Glutamatergic neuron (in vitro differentiated cells): ENCODE data around the gene TTYH2. TPM values are rescaled to one million over a fixed set of nuclear protein-coding genes. Genes with fewer than 3 reads are reported as not detected.

Experiments used
- DNase-seq: peaks from one replicate; pipeline ENCODE4 v3.0.0; 2022
- H3K27ac Mint-ChIP-seq: one replicate; pipeline ENCODE4 v1.8.0; 2020; ENCODE audit warnings: mild to moderate bottlenecking, mixed read lengths, inconsistent platforms; ENCODE audit not compliant: unreplicated experiment
- H3K27me3 Mint-ChIP-seq: one replicate; pipeline ENCODE4 v1.8.0; 2020; ENCODE audit warnings: mild to moderate bottlenecking, moderate library complexity, mixed read lengths, inconsistent platforms; ENCODE audit not compliant: unreplicated experiment
- H3K36me3 Mint-ChIP-seq: one replicate; pipeline ENCODE4 v1.8.0; 2020; ENCODE audit warnings: mild to moderate bottlenecking, mixed read lengths, inconsistent platforms; ENCODE audit not compliant: unreplicated experiment
- H3K4me1 Mint-ChIP-seq: one replicate; pipeline ENCODE4 v1.8.0; 2020; ENCODE audit warnings: mild to moderate bottlenecking, low read depth, mixed read lengths, inconsistent platforms; ENCODE audit not compliant: unreplicated experiment
- H3K4me3 Mint-ChIP-seq: one replicate; pipeline ENCODE4 v1.8.0; 2020; ENCODE audit warnings: mild to moderate bottlenecking, mixed read lengths, inconsistent platforms; ENCODE audit not compliant: unreplicated experiment
- H3K9me3 Mint-ChIP-seq: one replicate; pipeline ENCODE4 v1.8.0; 2020; ENCODE audit warnings: mild to moderate bottlenecking, moderate library complexity, mixed read lengths, inconsistent platforms; ENCODE audit not compliant: unreplicated experiment
- CTCF ChIP-seq: fragments of 200-600 bp; sonication (generic); IDR thresholded peaks from one replicate; pipeline ENCODE4 v1.5.0; 2021; ENCODE audit not compliant: partially characterized antibody, unreplicated experiment
- total RNA-seq: library from RNA; stranded (reverse); fragmentation: NEBNext Ultra II Directional; extraction: Animal tissue kit (Norgen Biotek cat#: 25700); gene quantifications from one replicate; pipeline ENCODE4 v1.2.1, GENCODE V29; 2021; ENCODE audit not compliant: unreplicated experiment

Gene TTYH2
- total RNA-seq, 1 donor from 2014 or later = 121 TPM

GRCh38 chr17:74198694-74199093, 14.7 kb upstream of the TTYH2 start:
- no peak overlapping the region for H3K4me3 Mint-ChIP-seq
- H3K4me1 Mint-ChIP-seq = peaks cover 54% of the 10 kb centered on the region
- TF ChIP-seq CTCF = no peak
- H3K27ac Mint-ChIP-seq = peak overlapping the region; percentile 64
- peaks cover 18% of the 10 kb centered on the region for H3K27me3 Mint-ChIP-seq
- no peak for DNase-seq
- H3K9me3 Mint-ChIP-seq = peaks cover 16% of the 10 kb centered on the region
- no peaks in the 10 kb centered on the region for H3K36me3 Mint-ChIP-seq

DNA sequence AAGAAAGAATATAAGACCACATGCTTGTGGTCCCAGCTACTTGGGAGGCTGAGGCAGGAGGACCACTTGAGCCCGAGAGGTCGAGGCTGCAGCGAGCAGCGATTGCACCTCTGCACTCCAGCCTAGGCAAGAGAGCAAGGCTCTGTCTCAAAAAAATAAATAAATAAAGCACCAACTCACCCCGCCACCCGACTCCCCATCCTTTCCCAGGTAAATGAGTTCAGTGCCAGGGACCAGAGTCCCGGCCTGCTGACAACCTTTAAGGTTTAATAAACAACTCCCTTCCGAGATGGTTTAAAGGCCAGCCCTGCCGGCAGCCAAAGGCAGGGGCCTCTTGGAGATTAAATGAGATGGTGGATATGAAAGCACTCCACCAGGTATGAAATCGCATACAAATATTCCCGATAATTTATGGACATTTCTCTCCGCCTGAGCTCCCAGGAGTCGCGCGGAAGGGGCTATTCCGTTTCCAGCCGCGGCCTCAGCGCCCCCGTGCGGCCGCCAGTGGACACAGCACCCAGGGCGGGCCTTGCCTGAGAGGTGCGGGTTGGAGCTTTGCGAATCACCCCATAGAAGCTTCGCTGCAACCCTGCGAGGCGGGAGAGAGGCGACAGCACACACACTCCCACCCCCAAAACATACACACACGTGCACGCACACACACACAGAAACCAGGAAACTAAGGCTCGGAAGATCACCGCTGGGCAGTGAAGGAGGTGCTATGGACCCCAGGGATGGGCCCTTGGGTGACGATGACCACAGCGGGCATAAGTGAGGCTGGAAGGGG, 13.9 kb upstream of the TTYH2 start:
- Mint-ChIP-seq H3K27ac (no peak overlapping the region), H3K4me1 (peaks cover 49% of the 10 kb centered on the region), H3K36me3 (no peaks in the 10 kb centered on the region), H3K27me3 (peaks cover 18% of the 10 kb centered on the region), H3K9me3 (peaks cover 20% of the 10 kb centered on the region), H3K4me3 (peak overlapping the region; percentile 74)
- DNase-seq = peak; percentile 91
- TF ChIP-seq CTCF = peak; percentile 95

DNA sequence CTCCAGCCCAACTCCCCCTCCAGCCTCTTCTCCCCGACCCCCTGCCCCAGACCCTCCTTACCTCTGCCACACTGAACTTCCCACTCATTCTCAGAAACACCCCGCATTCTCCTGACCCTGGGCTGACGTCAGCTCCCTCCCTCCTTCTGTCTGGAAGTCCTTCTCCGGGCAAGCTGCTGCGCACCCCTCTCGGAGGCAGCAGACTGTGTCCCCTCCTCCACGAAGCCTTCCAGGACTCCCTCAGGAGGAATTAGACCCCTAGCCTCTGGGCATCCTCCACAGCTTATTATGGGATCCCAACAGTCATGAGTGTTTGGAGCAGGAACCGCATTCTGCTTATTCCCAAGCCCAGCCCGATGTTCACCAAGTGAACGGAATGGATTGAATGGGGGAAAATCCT, 13.3 kb upstream of the TTYH2 start:
- TF ChIP-seq CTCF = no peak
- Mint-ChIP-seq H3K4me3 (no peak overlapping the region), H3K9me3 (peaks cover 17% of the 10 kb centered on the region), H3K27me3 (peaks cover 17% of the 10 kb centered on the region), H3K36me3 (no peaks in the 10 kb centered on the region), H3K27ac (no peak overlapping the region), H3K4me1 (peaks cover 46% of the 10 kb centered on the region)
- no peak for DNase-seq

DNA sequence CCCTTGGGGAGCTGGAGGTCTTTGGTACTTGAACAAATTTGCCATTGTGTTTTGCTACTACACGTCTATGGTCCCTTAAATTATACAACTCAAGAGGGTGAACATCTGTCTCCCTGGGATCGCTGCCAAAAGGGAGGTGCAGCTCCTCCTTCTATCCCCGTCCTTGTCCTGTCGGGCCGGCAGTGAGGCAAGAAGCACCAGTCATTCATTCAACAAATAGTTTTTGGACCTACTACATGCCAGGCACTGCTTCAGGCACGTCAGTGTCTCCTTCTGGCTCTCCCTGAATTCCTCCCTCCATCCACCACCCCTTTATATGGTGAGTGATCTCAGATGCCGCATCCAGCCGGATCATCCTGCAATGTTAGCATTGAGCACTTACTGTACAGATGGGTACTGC, 12.1 kb upstream of the TTYH2 start:
- TF ChIP-seq CTCF = no peak
- Mint-ChIP-seq H3K4me3 (no peak overlapping the region), H3K27me3 (peaks cover 17% of the 10 kb centered on the region), H3K9me3 (peaks cover 14% of the 10 kb centered on the region), H3K27ac (peak overlapping the region; percentile 1), H3K4me1 (peaks cover 43% of the 10 kb centered on the region), H3K36me3 (no peaks in the 10 kb centered on the region)
- DNase-seq = no peak

DNA sequence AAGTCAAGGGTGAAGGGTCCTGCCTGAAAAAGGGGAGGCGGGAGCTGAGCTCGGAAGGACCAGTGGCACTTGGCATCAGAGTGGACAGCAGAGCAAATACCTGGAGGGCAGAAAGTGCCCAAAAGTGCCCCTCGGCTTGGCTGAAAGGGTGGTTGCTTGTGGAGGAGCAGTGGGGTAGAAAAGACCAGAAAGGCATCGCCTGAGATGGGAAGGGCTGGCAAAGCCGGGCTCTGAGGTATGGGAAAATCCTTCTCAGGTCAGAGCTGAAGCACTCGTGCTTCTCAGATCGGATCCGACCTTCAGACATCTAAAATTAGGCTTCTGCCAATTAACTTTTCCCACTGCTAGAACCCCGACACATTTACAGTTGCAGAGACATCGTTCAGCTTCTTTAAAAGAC, 11.4 kb upstream of the TTYH2 start:
- Mint-ChIP-seq H3K4me1 (peaks cover 37% of the 10 kb centered on the region), H3K27me3 (peaks cover 15% of the 10 kb centered on the region), H3K4me3 (no peak overlapping the region), H3K27ac (no peak overlapping the region), H3K9me3 (peaks cover 14% of the 10 kb centered on the region), H3K36me3 (no peaks in the 10 kb centered on the region)
- no peak for DNase-seq
- no peak for TF ChIP-seq CTCF
